HG02943 (cell line): Measurements from ENCODE around the gene RPS6KB2.
A peak's percentile ranks its signal among the peaks of the same experiment; 100 is the strongest.
"Not testable (repeated sequence)": the region's sequence is repeated elsewhere in the genome, so short reads cannot be mapped to it uniquely, and the experiment has no call there.

Experiments
- ATAC-seq: cut with Tn5 transposase; IDR thresholded peaks from one replicate; pipeline ENCODE4 v1.9.1; 2021; ENCODE audit warnings: mild to moderate bottlenecking, low read depth, moderate library complexity; ENCODE audit not compliant: unreplicated experiment

Gene RPS6KB2

DNA sequence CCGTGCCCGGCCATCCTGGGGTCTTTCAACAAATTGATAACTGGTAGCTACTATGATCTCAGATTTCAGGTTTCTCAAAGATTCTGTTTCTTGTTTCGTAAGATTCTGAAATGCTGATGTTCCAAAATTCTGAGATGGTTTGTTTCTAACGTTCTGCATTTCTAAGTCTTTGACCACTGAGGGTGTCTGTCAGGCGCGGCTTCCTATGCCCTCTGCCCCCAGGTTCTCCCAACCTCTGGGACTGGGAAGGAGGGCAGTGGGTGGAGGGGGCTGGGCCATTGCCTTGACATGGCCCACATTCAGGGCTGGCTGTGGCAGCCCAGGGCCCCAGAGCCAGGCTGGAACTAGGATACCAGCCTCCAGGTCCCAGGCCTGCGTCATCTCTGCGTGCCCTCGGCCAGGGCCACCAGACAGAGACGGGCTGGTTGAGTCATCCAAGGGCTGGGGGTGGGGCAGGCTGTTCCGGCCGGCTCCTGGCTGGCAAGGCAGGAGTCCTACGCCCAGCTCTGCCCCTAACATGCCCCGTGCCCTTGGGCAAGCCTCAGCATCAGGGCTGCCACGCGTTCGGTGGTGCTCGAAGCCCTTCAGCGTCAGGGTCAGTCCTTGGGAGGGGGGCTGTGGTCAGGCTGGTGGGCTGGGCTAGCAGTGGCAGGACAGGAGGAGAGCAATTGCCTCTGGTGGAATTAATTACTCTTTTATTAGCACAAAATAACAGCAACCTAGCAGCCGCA is 35.6 kb downstream of the RPS6KB2 start:
- no peak for ATAC-seq

DNA sequence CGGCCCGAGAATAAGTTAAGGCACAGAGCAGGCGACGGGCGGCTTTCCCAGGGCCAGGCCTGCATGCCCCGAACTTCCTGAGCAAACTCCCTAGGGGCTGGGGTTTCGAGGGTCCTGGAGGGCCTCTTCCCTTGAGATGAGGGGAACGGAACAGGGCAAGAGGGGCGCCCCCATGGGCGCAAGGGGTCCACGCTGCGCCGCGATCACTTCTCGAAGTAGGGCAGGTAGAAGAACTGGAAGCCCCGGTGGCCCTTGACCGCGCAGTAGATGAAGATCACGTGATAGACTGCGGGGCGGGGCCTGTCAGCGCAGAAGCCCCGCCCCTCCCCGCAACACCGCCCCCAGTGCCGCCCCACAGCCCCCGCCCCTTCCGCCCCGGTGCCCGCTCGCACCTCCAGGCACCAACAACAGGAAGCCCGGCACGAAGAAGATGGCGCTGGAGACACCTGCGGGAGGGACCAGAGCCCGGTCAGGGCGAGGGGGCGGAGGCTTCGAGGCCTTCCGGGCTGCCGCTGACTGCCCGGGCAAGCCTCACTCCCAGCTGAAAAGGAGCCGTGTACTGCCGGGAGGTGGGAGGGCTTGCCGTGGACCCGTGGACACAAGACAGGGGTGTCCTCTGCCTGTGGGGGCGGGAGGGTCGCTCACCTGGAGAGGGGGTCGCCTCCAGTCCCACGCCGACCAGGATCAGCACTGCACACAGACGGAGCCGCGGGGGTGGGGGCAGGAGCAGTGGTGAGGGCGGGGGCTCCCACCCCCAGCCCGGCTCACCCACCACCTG is 36.3 kb downstream of the RPS6KB2 start:
- ATAC-seq: peak; percentile 40

DNA sequence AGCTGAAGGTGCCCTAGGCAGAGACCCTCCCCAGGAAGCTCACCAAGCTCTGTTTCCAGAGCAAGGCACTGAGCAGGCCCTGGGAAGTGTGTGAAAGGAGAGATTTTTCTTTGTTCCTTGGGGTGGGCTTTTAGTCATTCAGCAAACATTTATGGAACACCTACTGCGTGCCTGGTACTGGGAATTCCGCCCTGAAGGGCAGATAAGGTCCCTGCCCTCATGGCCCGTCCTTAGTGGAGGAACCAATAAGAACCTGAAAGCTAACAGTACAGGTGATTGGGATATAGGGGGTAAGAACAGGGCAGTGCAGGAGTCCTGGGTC is 36.9 kb downstream of the RPS6KB2 start:
- ATAC-seq: no peak

- not testable (repeated sequence) for ATAC-seq
These were observed 37.2 kb downstream of the RPS6KB2 start for GRCh38 chr11:67465530-67465929.

GRCh38 chr11:67466367-67466766 is 38.1 kb downstream of the RPS6KB2 start:
- no peak for ATAC-seq

- ATAC-seq: no peak
These were observed 38.9 kb downstream of the RPS6KB2 start for GRCh38 chr11:67466962-67467771.

GRCh38 chr11:67468056-67468455 is 39.8 kb downstream of the RPS6KB2 start:
- ATAC-seq: no peak

DNA sequence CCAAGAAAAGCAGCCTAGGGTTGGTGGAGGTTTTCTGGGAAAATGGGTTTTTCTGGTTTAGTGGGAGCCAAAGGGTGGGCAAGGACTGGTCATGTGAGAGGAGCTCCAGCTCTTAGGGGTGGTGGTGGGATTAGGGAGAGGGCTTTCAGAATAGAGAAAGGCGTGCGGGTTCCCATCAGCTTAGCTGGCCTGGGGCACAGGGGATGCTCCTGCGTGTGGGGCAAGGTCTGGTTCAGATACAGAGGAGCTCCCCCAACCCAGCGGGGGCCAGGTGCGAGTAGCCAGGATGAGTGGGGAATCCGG is 40.1 kb downstream of the RPS6KB2 start:
- no peak for ATAC-seq

- ATAC-seq: peak; percentile 49
These were observed 40.6 kb downstream of the RPS6KB2 start, which contains the start of gene TMEM134 for GRCh38 chr11:67468759-67469507. Gene TMEM134 (minus strand): TSS chr11:67469251. CDS start chr11:67469192, 59 bp downstream.

DNA sequence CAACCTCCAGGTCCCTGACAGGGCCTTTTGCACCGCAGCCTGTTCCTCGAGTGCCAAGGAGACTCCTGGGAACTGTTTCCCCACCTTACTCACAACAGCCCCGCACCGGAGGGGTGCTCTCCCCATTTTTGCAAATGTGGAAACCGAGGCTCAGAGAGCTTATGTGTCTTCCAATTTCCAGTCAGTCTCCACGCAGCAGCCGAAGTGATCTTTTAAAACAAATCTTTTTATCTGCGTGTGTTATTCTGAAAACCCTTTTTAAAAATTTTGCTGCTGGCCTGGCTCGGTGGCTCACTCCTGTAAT is 41.2 kb downstream of the RPS6KB2 start:
- ATAC-seq: no peak

GRCh38 chr11:67470337-67471002 is 42.2 kb downstream of the RPS6KB2 start:
- ATAC-seq: no peak

DNA sequence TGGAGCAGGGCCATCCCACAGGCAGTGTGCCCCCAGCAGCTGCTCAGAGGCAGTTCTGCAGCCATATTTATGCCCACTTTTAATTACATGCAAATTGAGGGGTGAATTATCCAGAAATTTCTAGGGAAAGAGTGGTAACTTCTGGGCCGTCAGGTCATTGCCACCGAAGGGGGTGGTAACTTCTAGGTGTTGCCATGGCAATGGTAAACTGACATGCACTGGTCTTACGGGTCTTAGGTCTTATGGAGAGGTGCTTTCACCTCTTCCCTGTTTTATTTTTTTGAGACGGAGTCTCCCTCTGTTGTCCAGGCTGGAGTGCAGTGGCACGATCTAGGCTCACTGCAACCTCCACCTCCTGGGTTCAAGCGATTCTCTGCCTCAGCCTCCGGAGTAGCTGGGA is 44.6 kb downstream of the RPS6KB2 start:
- ATAC-seq: no peak

DNA sequence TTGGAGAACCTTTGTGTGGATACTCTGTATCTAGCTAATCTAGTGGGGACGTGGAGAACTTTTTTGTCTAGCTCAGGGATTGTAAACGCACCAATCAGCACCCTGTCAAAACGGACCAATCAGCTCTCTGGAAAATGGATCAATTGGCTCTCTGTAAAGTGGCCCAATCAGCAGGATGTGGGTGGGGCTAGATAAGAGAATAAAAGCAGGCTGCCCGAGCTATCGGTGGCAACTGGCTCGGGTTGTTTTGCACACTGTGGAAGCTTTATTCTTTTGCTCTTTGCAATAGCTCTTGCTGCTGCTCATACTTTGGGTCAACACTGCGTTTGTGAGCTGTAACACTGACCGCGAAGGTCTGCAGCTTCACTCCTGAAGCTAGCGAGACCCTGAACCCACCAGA is 48.4 kb downstream of the RPS6KB2 start:
- ATAC-seq: not testable (repeated sequence)

DNA sequence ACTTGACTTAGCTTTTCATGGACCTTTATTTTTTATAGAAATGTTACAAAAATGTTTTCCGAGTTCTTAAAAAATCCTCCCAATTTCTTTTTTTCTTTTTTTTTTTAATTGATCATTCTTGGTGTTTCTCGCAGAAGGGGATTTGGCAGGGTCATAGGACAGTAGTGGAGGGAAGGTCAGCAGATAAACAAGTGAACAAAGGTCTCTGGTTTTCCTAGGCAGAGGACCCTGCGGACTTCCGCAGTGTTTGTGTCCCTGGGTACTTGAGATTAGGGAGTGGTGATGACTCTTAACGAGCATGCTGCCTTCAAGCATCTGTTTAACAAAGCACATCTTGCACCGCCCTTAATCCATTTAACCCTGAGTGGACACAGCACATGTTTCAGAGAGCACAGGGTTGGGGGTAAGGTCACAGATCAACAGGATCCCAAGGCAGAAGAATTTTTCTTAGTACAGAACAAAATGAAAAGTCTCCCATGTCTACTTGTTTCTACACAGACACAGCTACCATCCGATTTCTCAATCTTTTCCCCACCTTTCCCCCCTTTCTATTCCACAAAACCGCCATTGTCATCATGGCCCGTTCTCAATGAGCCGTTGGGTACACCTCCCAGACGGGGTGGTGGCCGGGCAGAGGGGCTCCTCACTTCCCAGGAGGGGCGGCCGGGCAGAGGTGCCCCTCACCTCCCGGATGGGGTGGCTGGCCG is 49.2 kb downstream of the RPS6KB2 start:
- not testable (repeated sequence) for ATAC-seq

- no peak for ATAC-seq
These were observed 54.1 kb downstream of the RPS6KB2 start for GRCh38 chr11:67482275-67482826.

DNA sequence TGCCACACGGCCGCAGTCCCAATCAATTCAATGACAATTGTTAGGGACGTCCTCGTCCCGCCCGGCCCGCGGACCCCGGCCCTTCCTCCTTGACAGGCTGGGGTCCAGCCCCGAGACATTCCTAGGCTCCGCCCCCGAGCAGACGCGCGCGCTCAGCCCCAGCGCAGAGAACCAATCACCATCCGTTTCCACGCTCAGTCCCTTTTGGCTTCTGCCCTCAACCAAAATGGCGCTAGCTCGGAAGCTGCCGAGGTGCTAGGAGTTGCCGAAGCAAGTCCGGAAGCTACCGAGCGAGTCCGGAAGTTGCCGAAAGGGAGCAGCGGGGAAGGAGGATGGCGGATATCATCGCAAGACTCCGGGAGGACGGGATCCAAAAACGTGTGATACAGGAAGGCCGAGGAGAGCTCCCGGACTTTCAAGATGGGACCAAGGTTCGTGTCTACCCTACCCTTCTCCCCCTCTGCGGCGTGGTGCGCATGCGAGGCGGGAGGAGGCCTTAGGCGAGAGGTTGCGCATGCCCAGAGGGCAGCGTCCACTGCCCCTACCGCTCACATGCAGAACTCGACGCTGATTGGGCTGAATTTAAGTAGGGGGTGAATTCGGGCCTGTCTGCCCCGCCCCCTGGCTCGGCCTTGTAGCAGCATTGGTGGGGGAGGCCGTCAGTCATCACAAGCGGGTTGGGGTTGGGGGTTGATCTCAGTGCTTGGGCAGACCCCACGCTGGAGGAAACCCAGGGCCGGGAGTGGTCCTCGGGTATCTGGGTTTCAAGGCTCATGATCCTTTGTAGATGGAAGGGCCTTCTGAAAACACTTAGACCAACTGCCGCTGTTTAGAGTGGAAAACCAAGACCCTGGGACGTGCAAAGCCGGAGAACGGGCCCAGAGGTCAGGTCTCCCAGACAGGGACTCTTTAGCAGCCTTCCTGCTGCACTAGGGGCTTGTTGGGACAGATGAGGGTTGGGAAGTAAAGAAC is 54.8 kb downstream of the RPS6KB2 start, which contains the start of gene AIP:
Gene AIP (plus strand): TSS at position 200 of the 972 bp plus-strand sequence. CDS start 133 bp downstream, at position 333.
- peak; percentile 72 for ATAC-seq

- no peak for ATAC-seq
These were observed 55.8 kb downstream of the RPS6KB2 start for GRCh38 chr11:67483831-67484665.
